HepG2 (cell line): ENCODE data around the gene UNC93A. TPM values are rescaled to one million over a fixed set of nuclear protein-coding genes. Genes with fewer than 3 reads are reported as not detected.
A peak's percentile ranks its signal among the peaks of the same experiment; 100 is the strongest.

Source experiments
- ARID3A ChIP-seq: IDR thresholded peaks from 2 replicates; pipeline ENCODE4 v1.6.1; 2012; ENCODE audit warnings: low read depth, low read length, improper control_type of control experiment
- ARNTL ChIP-seq: sonication (generic); formaldehyde crosslinking; IDR thresholded peaks from 2 replicates; pipeline ENCODE4 v1.4.0; 2020; ENCODE audit warnings: mild to moderate bottlenecking, missing genetic modification reagents
- HMGXB4 ChIP-seq, 2 experiments: sonication (generic) in 1 of 2; formaldehyde crosslinking in 1 of 2; IDR thresholded peaks; 2 replicates each; pipeline versions ENCODE4 v1.4.0 to v1.6.1; 2018 to 2020; ENCODE audit warnings: missing genetic modification reagents in 2 of 2, borderline replicate concordance in 1 of 2, low read depth in 1 of 2, mild to moderate bottlenecking in 1 of 2, missing biosample characterization in 1 of 2
- IRF9 ChIP-seq: sonication (generic); formaldehyde crosslinking; IDR thresholded peaks from 2 replicates; pipeline ENCODE4 v1.8.0; 2022; ENCODE audit warnings: missing genetic modification reagents, mild to moderate bottlenecking, borderline replicate concordance
- KIAA2018 ChIP-seq: sonication (generic); formaldehyde crosslinking; IDR thresholded peaks from 2 replicates; pipeline ENCODE4 v1.5.0; 2020; ENCODE audit warnings: mild to moderate bottlenecking, missing genetic modification reagents, borderline replicate concordance
- MIXL1 ChIP-seq: IDR thresholded peaks from 2 replicates; pipeline ENCODE4 v1.6.1; 2016
- MLXIP ChIP-seq: sonication (generic); formaldehyde crosslinking; IDR thresholded peaks from 2 replicates; pipeline ENCODE4 v1.9.0; 2021; ENCODE audit warnings: missing genetic modification reagents, borderline replicate concordance
- SMAD3 ChIP-seq: sonication (generic); formaldehyde crosslinking; IDR thresholded peaks from 2 replicates; pipeline ENCODE4 v1.4.0; 2020; ENCODE audit warnings: missing genetic modification reagents
- ZIK1 ChIP-seq: sonication (generic); formaldehyde crosslinking; IDR thresholded peaks from 2 replicates; pipeline ENCODE4 v1.5.0; 2020; ENCODE audit warnings: mild to moderate bottlenecking, low read depth, missing genetic modification reagents, borderline replicate concordance
- ZNF101 ChIP-seq: sonication (generic); formaldehyde crosslinking; IDR thresholded peaks from 2 replicates; pipeline ENCODE4 v1.4.0; 2020; ENCODE audit warnings: mild to moderate bottlenecking, low read depth, missing genetic modification reagents, borderline replicate concordance
- ZNF709 ChIP-seq: sonication (generic); formaldehyde crosslinking; IDR thresholded peaks from 2 replicates; pipeline ENCODE4 v1.5.0; 2020; ENCODE audit warnings: mild to moderate bottlenecking, missing genetic modification reagents
- ZNF720 ChIP-seq: sonication (generic); formaldehyde crosslinking; IDR thresholded peaks from 2 replicates; pipeline ENCODE4 v1.4.0; 2020; ENCODE audit warnings: missing genetic modification reagents
- polyA plus RNA-seq, 8 experiments: library from polyadenylated mRNA; depleted of rRNA in 3 of 8; stranded (reverse) in 7 of 8; unstranded in 1 of 8; fragments of >200 nt; fragmentation: Illumina TruSeq in 4 of 8; extraction: Trizol in 4 of 8; gene quantifications; 2 replicates each; pipeline versions ENCODE4 v1.2.1 to v1.2.3, GENCODE V29; 2011 to 2016; ENCODE audit warnings: low read depth in 4 of 8, missing spikeins in 1 of 8, mixed read lengths in 1 of 8; ENCODE audit not compliant: insufficient read depth in 1 of 8
- total RNA-seq, 5 experiments: library from RNA; depleted of rRNA; stranded (reverse); fragments of >200 nt; fragmentation: Illumina TruSeq; extraction: Trizol; gene quantifications; 2 replicates each; pipeline ENCODE4 v1.2.3, GENCODE V29; 2016; ENCODE audit warnings: low read depth in 1 of 5

UNC93A gene
- total and polyA plus RNA-seq, 2 of the 13 experiments (the other 11 are each of a cell fraction or from before 2014, with no cell fraction given) = 11.0 to 42.7 TPM

GRCh38 chr6:167268683-167269280, 22.3 kb upstream of the UNC93A start (continued):
- TF ChIP-seq ZIK1 (CRISPR knock-in tag) (peak; percentile 55; the same call in 1 of the 2 replicates), HMGXB4 (CRISPR knock-in tag; IDR thresholded peaks at IDR 0.05; ENCODE audit: borderline replicate concordance in 1 of 2, low read depth in 1 of 2) (peak in 1 of 2 experiments; percentile 58; a peak in 1 of 4 replicates), MLXIP (CRISPR knock-in tag) (peak; percentile 77; the same call in 1 of the 2 replicates), ZNF709 (CRISPR knock-in tag) (peak; percentile 82), SMAD3 (peak; percentile 96), IRF9 (CRISPR knock-in tag) (no peak), ZNF101 (no peak), ARID3A (peak; percentile 73; the same call in 1 of the 2 replicates), KIAA2018 (CRISPR knock-in tag) (0 out of 2 replicates have a peak, but pooled peaks have one; percentile 47), ARNTL (CRISPR knock-in tag) (no peak; the same call in 1 of the 2 replicates), ZNF720 (CRISPR knock-in tag) (no peak), MIXL1 (CRISPR knock-in tag) (peak; percentile 46; the same call in 1 of the 2 replicates)
